Common myeloid progenitor, CD34-positive (primary cell): ENCODE data around the gene PAK3.

ENCODE experiments used
- CTCF ChIA-PET: fragments of 350-600 bp; sonication (Branson Sonifier 250); formaldehyde crosslinking; loops from one replicate; lab custom pipeline; 2021; ENCODE audit warnings: antibody characterized with exemption; lab: Charles Lee
- POLR2A ChIA-PET: fragments of 350-600 bp; sonication (Branson Sonifier 250); formaldehyde crosslinking; loops from one replicate; lab custom pipeline; 2021; ENCODE audit warnings: antibody characterized with exemption; lab: Charles Lee
- DNase-seq, 3 donors: peaks; one replicate each; pipeline versions ENCODE4 v3.0.0 to v3.0.0-alpha.2; 2013
- H3K27ac ChIP-seq, 2 experiments: 1 replicate in 1 of 2; 2 replicates in 1 of 2; pipeline ENCODE4 v1.7.0; 2013; ENCODE audit warnings: inconsistent platforms in 2 of 2, low read length in 2 of 2, mild to moderate bottlenecking in 2 of 2, low read depth in 1 of 2, moderate library complexity in 1 of 2; ENCODE audit not compliant: severe bottlenecking in 2 of 2, insufficient read depth in 1 of 2, poor library complexity in 1 of 2
- H3K27me3 ChIP-seq, 5 experiments: replicated peaks in 2 of 5; 1 replicate in 3 of 5; 2 replicates in 2 of 5; pipeline versions ENCODE4 v1.6.1 to v1.7.0; 2013; ENCODE audit warnings: low read length in 4 of 5, mild to moderate bottlenecking in 2 of 5, moderate library complexity in 2 of 5, inconsistent platforms in 1 of 5; ENCODE audit not compliant: insufficient read depth in 5 of 5, control insufficient read depth in 4 of 5
- H3K36me3 ChIP-seq, 4 experiments: 1 replicate in 2 of 4; 2 replicates in 2 of 4; pipeline versions ENCODE4 v1.6.1 to v1.7.0; 2013; ENCODE audit warnings: low read length in 3 of 4, control low read depth in 1 of 4, mild to moderate bottlenecking in 1 of 4; ENCODE audit not compliant: control insufficient read depth in 4 of 4, insufficient read depth in 4 of 4
- H3K4me1 ChIP-seq, 4 experiments: 1 replicate in 3 of 4; 2 replicates in 1 of 4; pipeline versions ENCODE4 v1.6.1 to v1.7.1; 2013; ENCODE audit warnings: low read length in 3 of 4, mild to moderate bottlenecking in 3 of 4, control low read depth in 1 of 4, inconsistent platforms in 1 of 4, moderate library complexity in 1 of 4; ENCODE audit not compliant: control insufficient read depth in 4 of 4, insufficient read depth in 4 of 4; ENCODE audit errors: control extremely low read depth in 1 of 4
- H3K4me3 ChIP-seq, 7 experiments: 1 replicate in 4 of 7; 2 replicates in 3 of 7; pipeline versions ENCODE4 v1.5.1 to v1.7.0; 2013; ENCODE audit warnings: mild to moderate bottlenecking in 7 of 7, low read length in 6 of 7, moderate library complexity in 6 of 7, inconsistent platforms in 2 of 7, low read depth in 2 of 7, control low read depth in 1 of 7; ENCODE audit not compliant: insufficient read depth in 4 of 7, control insufficient read depth in 1 of 7; ENCODE audit errors: extremely low read depth in 1 of 7
- H3K9me3 ChIP-seq, 5 experiments: 1 replicate in 4 of 5; 2 replicates in 1 of 5; pipeline versions ENCODE4 v1.6.1 to v1.7.1; 2013; ENCODE audit warnings: low read length in 4 of 5, mild to moderate bottlenecking in 2 of 5, inconsistent platforms in 1 of 5, low read depth in 1 of 5, moderate library complexity in 1 of 5; ENCODE audit not compliant: control insufficient read depth in 4 of 5, insufficient read depth in 2 of 5; ENCODE audit errors: control extremely low read depth in 1 of 5
- WGBS: methylation state at CpG from one replicate; pipeline ENCODE4 v1.1.5; 2013; ENCODE audit not compliant: insufficient coverage; 5-methylcytosine and 5-hydroxymethylcytosine counted together

The PAK3 gene

GRCh38 chrX:111164728-111165127, 68.7 kb downstream of the PAK3 start:
- Histone ChIP-seq H3K36me3 (no peaks in the 10 kb centered on the region), H3K4me1 (peaks cover 0 to 6% (median 3%) of the 10 kb centered on the region in 4 experiments), H3K4me3 (no peak overlapping the region), H3K27me3 (peaks cover 0 to 3% (median 0%) of the 10 kb centered on the region in 5 experiments), H3K27ac (no peak overlapping the region), H3K9me3 (no peaks in the 10 kb centered on the region)
- WGBS = no CpG with 5 or more reads among the region's 3 CpGs
- CTCF ChIA-PET = interaction anchor here (1.4 to 5.7 kb wide), 2 partner anchors 11 to 80 kb away, joined by 4 to 30 read pairs; no protein-coding TSS in a partner anchor
- POLR2A ChIA-PET = no interaction called here
- DNase-seq = peak in 2 of 3 donors; percentile 35 to 48

DNA sequence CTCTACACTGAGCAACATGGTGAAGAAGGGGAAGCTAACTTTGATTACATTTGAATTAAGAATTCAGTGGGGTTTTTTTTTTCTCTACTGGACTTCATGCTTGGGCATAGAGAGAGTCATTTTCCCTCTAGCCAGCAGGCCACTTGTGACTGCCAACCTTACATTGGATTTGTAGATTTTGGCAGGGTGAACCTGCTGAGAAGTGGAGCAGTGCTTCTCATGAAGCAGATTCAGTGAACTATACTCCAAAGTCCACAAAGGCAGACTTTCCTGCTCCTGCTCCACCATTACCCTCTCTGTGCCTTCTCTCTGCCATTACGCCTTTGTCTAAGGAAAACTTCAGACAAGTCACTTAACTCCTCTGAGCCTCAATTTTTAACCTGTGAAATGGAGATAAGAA, 69.9 kb downstream of the PAK3 start:
- peaks cover 0 to 3% (median 0%) of the 10 kb centered on the region in 5 experiments for H3K27me3 ChIP-seq
- no peaks in the 10 kb centered on the region for H3K36me3 ChIP-seq
- H3K4me1 ChIP-seq = peaks cover 0 to 6% (median 3%) of the 10 kb centered on the region in 4 experiments
- WGBS = 93% methylated on average over 1 of the region's 1 CpG
- DNase-seq = no peak
- H3K4me3 ChIP-seq = no peak overlapping the region
- no peak overlapping the region for H3K27ac ChIP-seq
- no peaks in the 10 kb centered on the region for H3K9me3 ChIP-seq
- ChIA-PET CTCF (interaction anchor here (1.3 to 5.7 kb wide), 3 partner anchors 12 to 279 kb away, joined by 3 to 30 read pairs (median 4); no protein-coding TSS in a partner anchor), POLR2A (no interaction called here)

DNA sequence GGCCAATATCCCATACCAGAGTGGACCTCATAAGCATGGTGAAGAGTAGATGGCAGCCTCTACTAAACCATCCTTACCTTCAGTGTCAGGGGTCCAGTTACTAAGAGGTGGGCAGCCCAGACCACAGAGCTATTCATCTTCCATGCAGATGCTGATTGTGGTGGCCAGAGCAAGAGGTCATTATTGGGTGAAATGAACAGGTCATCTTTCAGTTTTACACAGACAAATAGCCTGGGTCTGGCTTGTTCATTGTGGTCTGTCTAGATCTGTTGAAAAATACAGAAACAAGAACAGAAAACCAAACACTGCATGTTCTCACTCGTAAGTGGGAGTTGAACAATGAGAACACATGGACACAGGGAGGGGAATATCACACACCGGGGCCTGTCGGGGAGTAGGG, 71.3 kb downstream of the PAK3 start:
- H3K27ac ChIP-seq = no peak overlapping the region
- no CpG with 5 or more reads among the region's 3 CpGs for WGBS
- no peak for DNase-seq
- ChIA-PET POLR2A (no interaction called here), CTCF (interaction anchor here (1.3 to 1.6 kb wide), 2 partner anchors 69 to 277 kb away, joined by 3 read pairs; no protein-coding TSS in a partner anchor)
- peaks cover 0 to 3% (median 0%) of the 10 kb centered on the region in 5 experiments for H3K27me3 ChIP-seq
- no peaks in the 10 kb centered on the region for H3K9me3 ChIP-seq
- H3K36me3 ChIP-seq = no peaks in the 10 kb centered on the region
- no peak overlapping the region for H3K4me3 ChIP-seq
- H3K4me1 ChIP-seq = peaks cover 0 to 6% (median 3%) of the 10 kb centered on the region in 4 experiments

- Histone ChIP-seq H3K9me3 (no peaks in the 10 kb centered on the region), H3K4me3 (no peak overlapping the region), H3K27ac (no peak overlapping the region), H3K36me3 (no peaks in the 10 kb centered on the region), H3K27me3 (peaks cover 0 to 3% (median 0%) of the 10 kb centered on the region in 5 experiments), H3K4me1 (peaks cover 0 to 6% (median 3%) of the 10 kb centered on the region in 4 experiments)
- ChIA-PET CTCF (interaction anchor here (0.9 to 1.6 kb wide), 4 partner anchors 70 to 94 kb away, joined by 3 read pairs; no protein-coding TSS in a partner anchor), POLR2A (no interaction called here)
- WGBS = no CpG with 5 or more reads among the region's 2 CpGs
- peak; percentile 23 to 54 (median 46) for DNase-seq
Measured at GRCh38 chrX:111168314-111168713, 72.3 kb downstream of the PAK3 start.

DNA sequence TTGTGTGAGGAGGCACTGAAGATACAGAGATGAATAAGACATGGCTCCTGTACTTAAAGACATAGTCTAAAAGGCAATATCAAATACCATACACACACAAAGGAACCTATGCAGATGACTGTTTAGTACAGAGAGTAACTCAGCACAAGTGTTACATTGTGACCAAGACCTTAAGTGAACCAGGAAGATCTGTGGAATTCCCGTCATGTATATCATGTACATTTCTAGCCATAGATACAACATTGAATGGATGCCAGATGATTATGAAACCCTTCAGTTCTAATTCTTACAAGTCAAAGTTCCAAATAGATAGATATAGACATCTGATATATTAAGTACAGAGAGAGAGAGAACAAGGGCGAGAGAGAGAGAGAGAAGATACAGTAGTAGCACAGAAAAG, 73.2 kb downstream of the PAK3 start:
- no peaks in the 10 kb centered on the region for H3K9me3 ChIP-seq
- H3K36me3 ChIP-seq = no peaks in the 10 kb centered on the region
- no peak for DNase-seq
- no peak overlapping the region for H3K4me3 ChIP-seq
- peaks cover 0 to 3% (median 0%) of the 10 kb centered on the region in 5 experiments for H3K27me3 ChIP-seq
- 45% methylated on average over 1 of the region's 2 CpGs for WGBS
- H3K4me1 ChIP-seq = peaks cover 0 to 6% (median 3%) of the 10 kb centered on the region in 4 experiments
- CTCF ChIA-PET = interaction anchor here (1.3 kb wide), 1 partner anchor 76 kb away, joined by 3 read pairs; no protein-coding TSS in a partner anchor
- no peak overlapping the region for H3K27ac ChIP-seq
- POLR2A ChIA-PET = no interaction called here

- Histone ChIP-seq H3K27ac (no peak overlapping the region), H3K27me3 (no peaks in the 10 kb centered on the region), H3K36me3 (no peaks in the 10 kb centered on the region), H3K4me3 (no peak overlapping the region), H3K4me1 (peaks cover 0 to 6% (median 3%) of the 10 kb centered on the region in 4 experiments), H3K9me3 (no peaks in the 10 kb centered on the region)
- WGBS = 0% methylated on average over 1 of the region's 1 CpG
- peak in 2 of 3 donors; percentile 50 to 64 for DNase-seq
- ChIA-PET POLR2A (no interaction called here), CTCF (no interaction called here)
Measured at GRCh38 chrX:111170017-111170416, 74.0 kb downstream of the PAK3 start.

GRCh38 chrX:111180750-111181240, 84.8 kb downstream of the PAK3 start:
- Histone ChIP-seq H3K4me3 (no peak overlapping the region), H3K27me3 (no peaks in the 10 kb centered on the region), H3K9me3 (no peaks in the 10 kb centered on the region), H3K36me3 (no peaks in the 10 kb centered on the region), H3K27ac (no peak overlapping the region), H3K4me1 (no peaks in the 10 kb centered on the region)
- CTCF ChIA-PET = no interaction called here
- no CpG with 5 or more reads among the region's 2 CpGs for WGBS
- no peak for DNase-seq
- POLR2A ChIA-PET = no interaction called here
